ENCODE data around the gene MESD. TPM values are rescaled to one million over a fixed set of nuclear protein-coding genes. Genes with fewer than 3 reads are reported as not detected.

MESD gene
- total RNA-seq, 1 donor, result 18.9 TPM

DNA sequence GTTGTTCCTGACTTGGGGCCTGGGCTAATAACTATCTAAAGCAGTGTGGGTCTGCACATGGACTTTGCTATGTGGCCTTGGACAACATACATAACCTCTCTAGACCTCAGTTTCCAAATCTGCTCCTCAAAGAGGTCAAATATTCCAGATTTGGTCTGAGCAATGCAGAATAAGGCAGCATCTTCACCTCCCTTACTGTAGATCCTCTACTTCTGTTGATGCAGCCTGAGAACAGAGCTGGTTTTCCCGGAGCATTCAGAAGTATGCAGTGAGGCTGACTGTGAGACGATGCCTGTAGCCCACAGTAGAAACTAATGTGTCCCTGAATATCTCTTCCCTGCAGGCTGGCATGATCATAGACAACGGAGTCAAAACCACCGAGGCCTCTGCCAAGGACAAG, 65.3 kb downstream of the MESD start:
- DNase-seq (ENCODE audit: low read depth), result no peak
- TF ChIP-seq CTCF (IDR thresholded peaks at IDR 0.05; ENCODE audit: insufficient read depth, low read length), result no peak
- H3K4me3 ChIP-seq (ENCODE audit: low read depth, low read length), result no peak overlapping the region

- no peak overlapping the region for H3K4me3 ChIP-seq (ENCODE audit: low read depth, low read length)
- no peak for TF ChIP-seq CTCF (IDR thresholded peaks at IDR 0.05; ENCODE audit: insufficient read depth, low read length)
- no peak for DNase-seq (ENCODE audit: low read depth)
Observed at GRCh38 chr15:80923668-80924067, 66.0 kb downstream of the MESD start.

GRCh38 chr15:80921736-80922410, 67.7 kb downstream of the MESD start:
- no peak for TF ChIP-seq CTCF (IDR thresholded peaks at IDR 0.05; ENCODE audit: insufficient read depth, low read length)
- DNase-seq (ENCODE audit: low read depth), result no peak
- H3K4me3 ChIP-seq (ENCODE audit: low read depth, low read length), result no peak overlapping the region

- TF ChIP-seq CTCF (IDR thresholded peaks at IDR 0.05; ENCODE audit: insufficient read depth, low read length), result no peak
- no peak overlapping the region for H3K4me3 ChIP-seq (ENCODE audit: low read depth, low read length)
- DNase-seq (ENCODE audit: low read depth), result no peak
Observed at GRCh38 chr15:80920271-80920699, 69.3 kb downstream of the MESD start.

DNA sequence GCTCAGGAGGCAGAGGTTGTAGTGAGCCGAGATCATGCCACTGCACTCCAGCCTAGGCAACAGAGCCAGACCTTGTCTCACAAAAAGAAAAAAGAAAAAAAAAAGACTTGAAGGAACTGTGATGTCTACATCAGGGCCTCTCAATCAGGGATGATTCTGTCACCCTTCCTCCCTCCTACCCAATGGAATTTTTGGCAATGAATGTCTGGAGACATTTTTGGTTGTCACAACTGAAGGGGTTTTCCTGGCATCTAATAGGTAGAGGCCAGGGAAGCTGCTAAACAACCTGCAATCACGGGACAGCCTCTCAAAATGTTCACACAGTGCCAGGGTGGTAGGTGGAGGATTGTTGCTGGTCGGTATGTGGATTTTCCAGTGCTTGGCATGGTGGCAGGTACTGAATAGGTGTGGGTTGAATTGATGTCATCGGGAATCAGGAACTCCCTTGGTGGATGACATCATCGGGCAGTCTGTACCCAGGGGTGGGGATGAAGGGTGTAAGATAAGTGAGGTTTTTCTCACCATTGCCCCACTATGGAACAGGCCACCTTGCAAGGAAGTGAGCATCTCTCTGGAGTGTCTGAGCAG, 71.3 kb downstream of the MESD start:
- TF ChIP-seq CTCF (IDR thresholded peaks at IDR 0.05; ENCODE audit: insufficient read depth, low read length), result no peak
- DNase-seq (ENCODE audit: low read depth), result no peak
- H3K4me3 ChIP-seq (ENCODE audit: low read depth, low read length), result no peak overlapping the region

DNA sequence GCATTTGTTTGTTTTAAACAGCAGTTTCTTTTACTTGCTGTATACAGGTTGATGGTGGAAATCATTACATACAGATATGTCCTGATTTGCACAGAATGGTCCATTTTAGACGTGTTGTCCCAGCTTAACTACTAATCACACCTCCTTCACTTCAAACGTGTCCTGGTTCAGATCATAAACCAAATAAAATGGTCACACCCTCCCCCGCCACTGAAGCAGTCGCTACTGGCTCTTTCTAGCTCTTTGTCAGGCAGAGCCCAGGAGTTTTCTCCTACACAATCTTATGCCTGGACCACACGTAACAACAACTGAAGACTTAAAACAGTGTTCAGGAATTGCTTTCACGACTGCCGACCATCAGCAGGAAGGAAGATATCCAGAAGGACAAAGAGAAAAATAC, 73.6 kb downstream of the MESD start:
- no peak for TF ChIP-seq CTCF (IDR thresholded peaks at IDR 0.05; ENCODE audit: insufficient read depth, low read length)
- DNase-seq (ENCODE audit: low read depth), result no peak
- no peak overlapping the region for H3K4me3 ChIP-seq (ENCODE audit: low read depth, low read length)

Data from fibroblast of the aortic adventitia (primary cell).